DMS79 (cell line): ENCODE measurements around the gene TOMM20.
"Not testable (repeated sequence)": the region's sequence is repeated elsewhere in the genome, so short reads cannot be mapped to it uniquely, and the experiment has no call there.

Experiments
- DNase-seq: peaks from one replicate; lab custom pipeline; 2025; lab: John Stamatoyannopoulos, UW

The TOMM20 gene

GRCh38 chr1:235128456-235129328, at the start of gene TOMM20:
TSS of gene TOMM20 (minus strand) at chr1:235128837. CDS start at chr1:235128715, 122 bp downstream.
- DNase-seq = peak; percentile 96

GRCh38 chr1:235176486-235176885, 47.8 kb upstream of the TOMM20 start:
- no peak for DNase-seq

GRCh38 chr1:235169986-235170385, 41.3 kb upstream of the TOMM20 start:
- DNase-seq = no peak

GRCh38 chr1:235168375-235168774, 39.7 kb upstream of the TOMM20 start:
- no peak for DNase-seq

GRCh38 chr1:235161685-235162327, 33.2 kb upstream of the TOMM20 start:
- no peak for DNase-seq

- peak; percentile 86 for DNase-seq
These were observed 32.5 kb upstream of the TOMM20 start, which contains the start of gene RBM34 for GRCh38 chr1:235160957-235161684. TSS of gene RBM34 (minus strand) at chr1:235161250. CDS start at chr1:235161226, 24 bp downstream.

GRCh38 chr1:235160383-235160956, 31.8 kb upstream of the TOMM20 start:
- peak; percentile 44 for DNase-seq

GRCh38 chr1:235159930-235160329, 31.3 kb upstream of the TOMM20 start:
- not testable (repeated sequence) for DNase-seq

GRCh38 chr1:235159284-235159683, 30.6 kb upstream of the TOMM20 start:
- DNase-seq = not testable (repeated sequence)

GRCh38 chr1:235158680-235159079, 30.0 kb upstream of the TOMM20 start:
- DNase-seq = no peak

- no peak for DNase-seq
These were observed 28.5 kb upstream of the TOMM20 start for GRCh38 chr1:235157150-235157549.

GRCh38 chr1:235156740-235157139, 28.1 kb upstream of the TOMM20 start:
- no peak for DNase-seq

GRCh38 chr1:235156265-235156664, 27.6 kb upstream of the TOMM20 start:
- DNase-seq = no peak

GRCh38 chr1:235152235-235152634, 23.6 kb upstream of the TOMM20 start:
- no peak for DNase-seq

GRCh38 chr1:235151033-235151432, 22.4 kb upstream of the TOMM20 start:
- DNase-seq = no peak

- no peak for DNase-seq
These were observed 21.2 kb upstream of the TOMM20 start for GRCh38 chr1:235149824-235150223.

GRCh38 chr1:235147269-235147668, 18.6 kb upstream of the TOMM20 start:
- no peak for DNase-seq

GRCh38 chr1:235145639-235146038, 17.0 kb upstream of the TOMM20 start:
- DNase-seq = no peak

- DNase-seq = no peak
These were observed 14.4 kb upstream of the TOMM20 start for GRCh38 chr1:235142991-235143390.

- no peak for DNase-seq
These were observed 10.7 kb upstream of the TOMM20 start for GRCh38 chr1:235139315-235139714.

- DNase-seq = no peak
These were observed 10.2 kb upstream of the TOMM20 start for GRCh38 chr1:235138821-235139220.

- no peak for DNase-seq
These were observed 7.5 kb upstream of the TOMM20 start for GRCh38 chr1:235136111-235136510.
